ENCODE results near the gene IFIT2.
"Not testable (repeated sequence)": the region's sequence is repeated elsewhere in the genome, so short reads cannot be mapped to it uniquely, and the experiment has no call there.

The IFIT2 gene

GRCh38 chr10:89281606-89282395, 20.0 kb upstream of the IFIT2 start:
- DNase-seq = no peak

GRCh38 chr10:89283025-89283935, 18.6 kb upstream of the IFIT2 start:
- no peak for DNase-seq

GRCh38 chr10:89283936-89284475, 17.8 kb upstream of the IFIT2 start:
- DNase-seq = peak; percentile 12

GRCh38 chr10:89284711-89285110, 17.1 kb upstream of the IFIT2 start:
- DNase-seq = not testable (repeated sequence)

GRCh38 chr10:89285303-89285702, 16.5 kb upstream of the IFIT2 start:
- DNase-seq = not testable (repeated sequence)

- no peak for DNase-seq
Measured at GRCh38 chr10:89294721-89295239, 7.1 kb upstream of the IFIT2 start.

- DNase-seq = no peak
Measured at GRCh38 chr10:89295597-89295996, 6.2 kb upstream of the IFIT2 start.

GRCh38 chr10:89296220-89296648, 5.6 kb upstream of the IFIT2 start:
- no peak for DNase-seq

GRCh38 chr10:89297356-89297755, 4.5 kb upstream of the IFIT2 start:
- DNase-seq = no peak

- no peak for DNase-seq
Measured at GRCh38 chr10:89297791-89298190, 4.1 kb upstream of the IFIT2 start.

- DNase-seq = no peak
Measured at GRCh38 chr10:89299031-89299430, 2.8 kb upstream of the IFIT2 start.

GRCh38 chr10:89301232-89301631, 614 bp upstream of the IFIT2 start:
- no peak for DNase-seq

GRCh38 chr10:89302625-89303024, 779 bp downstream of the IFIT2 start:
- no peak for DNase-seq

- no peak for DNase-seq
Measured at GRCh38 chr10:89303161-89303560, 1.3 kb downstream of the IFIT2 start.

GRCh38 chr10:89304026-89304425, 2.2 kb downstream of the IFIT2 start:
- no peak for DNase-seq

- no peak for DNase-seq
Measured at GRCh38 chr10:89304446-89304845, 2.6 kb downstream of the IFIT2 start.

- DNase-seq = no peak
Measured at GRCh38 chr10:89304925-89305324, 3.1 kb downstream of the IFIT2 start.

- no peak for DNase-seq
Measured at GRCh38 chr10:89305766-89306433, 4.1 kb downstream of the IFIT2 start.

GRCh38 chr10:89306434-89307268, 4.8 kb downstream of the IFIT2 start:
- DNase-seq = no peak

- DNase-seq = no peak
Measured at GRCh38 chr10:89307269-89307577, 5.4 kb downstream of the IFIT2 start.

GRCh38 chr10:89308266-89308665, 6.4 kb downstream of the IFIT2 start:
- DNase-seq = no peak

- no peak for DNase-seq
Measured at GRCh38 chr10:89308736-89309135, 6.9 kb downstream of the IFIT2 start.

All from NCI-H446 treated with DMSO at 0.1 percent for 48 hours (cell line).